ENCODE results near the gene CMC1. TPM values are rescaled to one million over a fixed set of nuclear protein-coding genes. Genes with fewer than 3 reads are reported as not detected.

Gene CMC1
- total RNA-seq, 2 donors from 2014 or later = 22.8 to 24.2 TPM

Other genes with a start within 250 kb of the CMC1 start
- gene ZCWPW2, start 107.1 kb downstream of the CMC1 start, total RNA-seq = under 1 TPM; 0.35 to 0.55 TPM
- 10 to 100 TPM; 51.4 to 58.2 TPM for gene AZI2, start 107.2 kb downstream of the CMC1 start, total RNA-seq

Data from activated T-cell treated with anti-CD3 and anti-CD28 coated beads, Interleukin-2, amount 50 U/mL, for 72 hours (primary cell).